Neural cell (in vitro differentiated cells): ENCODE data around the gene ACOT13. TPM values are rescaled to one million over a fixed set of nuclear protein-coding genes. Genes with fewer than 3 reads are reported as not detected.

Experiments
- H2AFZ ChIP-seq: fragments of 200-600, 300-800 bp; sonication (generic), shearing (Covaris generic); 2 replicates; pipeline ENCODE4 v1.6.0; 2014; ENCODE audit warnings: low read depth, mild to moderate bottlenecking, antibody characterized with exemption, low read length, moderate library complexity
- H3F3A ChIP-seq: fragments of 200-600 bp; shearing (Covaris generic); 2 replicates; pipeline ENCODE4 v1.6.1; 2016; ENCODE audit warnings: mild to moderate bottlenecking, moderate library complexity, mixed read lengths, antibody characterized with exemption, low read length; ENCODE audit not compliant: insufficient read depth, poor library complexity, severe bottlenecking
- H3K27ac ChIP-seq: fragments of 200-600, 300-800 bp; sonication (generic), shearing (Covaris generic); 2 replicates; pipeline ENCODE4 v1.5.1; 2014; ENCODE audit warnings: mild to moderate bottlenecking, low read length, moderate library complexity
- H3K27me3 ChIP-seq: fragments of 300-800, 200-600 bp; sonication (generic), shearing (Covaris generic); 2 replicates; pipeline ENCODE4 v1.6.0; 2014; ENCODE audit warnings: mild to moderate bottlenecking, low read depth, low read length, moderate library complexity; ENCODE audit not compliant: insufficient read depth
- H3K36me3 ChIP-seq: fragments of 300-800, 200-600 bp; sonication (generic), shearing (Covaris generic); 2 replicates; pipeline ENCODE4 v1.5.1; 2014; ENCODE audit warnings: mild to moderate bottlenecking, antibody characterized with exemption, low read length, moderate library complexity; ENCODE audit not compliant: insufficient read depth
- H3K4me2 ChIP-seq: fragments of 300-800, 200-600 bp; sonication (generic), shearing (Covaris generic); 2 replicates; pipeline ENCODE4 v1.6.0; 2014; ENCODE audit warnings: mild to moderate bottlenecking, low read length
- H3K4me3 ChIP-seq: fragments of 300-800, 200-600 bp; sonication (generic), shearing (Covaris generic); 2 replicates; pipeline ENCODE4 v1.5.1; 2014; ENCODE audit warnings: mild to moderate bottlenecking, low read length, moderate library complexity
- H3K79me2 ChIP-seq: fragments of 200-600 bp; shearing (Covaris generic); replicated peaks from 2 replicates; pipeline ENCODE4 v1.6.0; 2014; ENCODE audit warnings: mild to moderate bottlenecking, low read length, moderate library complexity; ENCODE audit not compliant: insufficient read depth
- H3K9ac ChIP-seq: fragments of 300-800, 200-600 bp; sonication (generic), shearing (Covaris generic); 2 replicates; pipeline ENCODE4 v1.6.1; 2016; ENCODE audit warnings: mild to moderate bottlenecking, low read length, mixed read lengths
- H3K9me2 ChIP-seq: fragments of 200-600 bp; shearing (Covaris generic); 2 replicates; pipeline ENCODE4 v1.6.1; 2016; ENCODE audit warnings: mild to moderate bottlenecking, low read length, mixed read lengths; ENCODE audit not compliant: insufficient read depth
- H3K9me3 ChIP-seq: fragments of 200-600, 300-800 bp; sonication (generic), shearing (Covaris generic); 2 replicates; pipeline ENCODE4 v1.6.1; 2016; ENCODE audit warnings: mild to moderate bottlenecking, mixed run types, low read length, moderate library complexity, mixed read lengths
- H4K20me1 ChIP-seq: fragments of 200-600 bp; shearing (Covaris generic); 2 replicates; pipeline ENCODE4 v1.6.1; 2016; ENCODE audit warnings: mild to moderate bottlenecking, mixed run types; ENCODE audit not compliant: insufficient read depth
- CTCF ChIP-seq: fragments of 450-650 bp; IDR thresholded peaks from 2 replicates; pipeline ENCODE4 v1.5.1; 2014; ENCODE audit warnings: antibody characterized with exemption, mild to moderate bottlenecking, moderate library complexity; ENCODE audit not compliant: poor library complexity, severe bottlenecking
- EP300 ChIP-seq: fragments of 450-650 bp; conservative IDR thresholded peaks from 2 replicates; pipeline ENCODE4 v1.6.1; 2014; ENCODE audit warnings: antibody characterized with exemption, mild to moderate bottlenecking, moderate library complexity; ENCODE audit not compliant: poor library complexity, severe bottlenecking
- EZH2 ChIP-seq: fragments of 200-600, 300-800 bp; shearing (Covaris generic), sonication (generic); IDR thresholded peaks from 2 replicates; pipeline ENCODE4 v1.6.1; 2014; ENCODE audit warnings: antibody characterized with exemption, low read length, borderline replicate concordance, mild to moderate bottlenecking; ENCODE audit not compliant: insufficient read depth, poor library complexity, severe bottlenecking
- MXI1 ChIP-seq: fragments of 450-650 bp; conservative IDR thresholded peaks from 2 replicates; pipeline ENCODE4 v1.6.1; 2014; ENCODE audit warnings: antibody characterized with exemption, mild to moderate bottlenecking; ENCODE audit not compliant: poor library complexity, severe bottlenecking
- POLR2AphosphoS5 ChIP-seq: IDR thresholded peaks from 2 replicates; pipeline ENCODE4 v1.6.1; 2012
- RAD21 ChIP-seq: fragments of 450-650 bp; conservative IDR thresholded peaks from 2 replicates; pipeline ENCODE4 v1.6.1; 2014; ENCODE audit warnings: antibody characterized with exemption, mild to moderate bottlenecking, moderate library complexity
- REST ChIP-seq: IDR thresholded peaks from 2 replicates; pipeline ENCODE4 v1.6.1; 2012; ENCODE audit warnings: borderline replicate concordance
- SMC3 ChIP-seq: fragments of 450-650 bp; conservative IDR thresholded peaks from 2 replicates; pipeline ENCODE4 v1.6.1; 2014; ENCODE audit warnings: antibody characterized with exemption, mild to moderate bottlenecking, moderate library complexity; ENCODE audit not compliant: poor library complexity
- TAF1 ChIP-seq: IDR thresholded peaks from 2 replicates; pipeline ENCODE4 v1.6.1; 2012; ENCODE audit warnings: low read depth
- polyA plus RNA-seq: library from polyadenylated mRNA; depleted of rRNA; stranded (reverse); fragments of >200 nt; gene quantifications from 2 replicates; pipeline ENCODE4 v1.2.3, GENCODE V29; 2014

Gene ACOT13
- polyA plus RNA-seq, 1 donor from 2014 or later, result 9.9 TPM

GRCh38 chr6:24632573-24632972, 34.3 kb upstream of the ACOT13 start:
- Histone ChIP-seq H3K79me2 (no peaks in the 10 kb centered on the region), H3K4me3 (no peak overlapping the region), H3F3A (no peaks in the 10 kb centered on the region), H2AFZ (no peak overlapping the region), H3K27me3 (no peaks in the 10 kb centered on the region), H3K36me3 (no peaks in the 10 kb centered on the region), H3K9me3 (no peaks in the 10 kb centered on the region), H3K27ac (no peak overlapping the region), H3K9me2 (no peaks in the 10 kb centered on the region), H3K9ac (no peak overlapping the region), H3K4me2 (no peak overlapping the region), H4K20me1 (no peaks in the 10 kb centered on the region)
- TF ChIP-seq REST (no peak), POLR2AphosphoS5 (no peak), CTCF (no peak), RAD21 (no peak), TAF1 (no peak)

GRCh38 chr6:24636681-24637080, 30.2 kb upstream of the ACOT13 start:
- no peak overlapping the region for H3K27ac ChIP-seq
- no peak overlapping the region for H3K4me3 ChIP-seq
- H3K9ac ChIP-seq, result no peak overlapping the region
- TF ChIP-seq REST (no peak), RAD21 (no peak), SMC3 (no peak), EP300 (no peak), TAF1 (no peak), CTCF (no peak), EZH2 (no peak), POLR2AphosphoS5 (no peak), MXI1 (no peak)
- H3K9me2 ChIP-seq, result no peaks in the 10 kb centered on the region
- H2AFZ ChIP-seq, result no peak overlapping the region
- H3K27me3 ChIP-seq, result no peaks in the 10 kb centered on the region
- H3F3A ChIP-seq, result no peaks in the 10 kb centered on the region
- H3K4me2 ChIP-seq, result no peak overlapping the region
- no peaks in the 10 kb centered on the region for H4K20me1 ChIP-seq
- H3K9me3 ChIP-seq, result no peaks in the 10 kb centered on the region
- H3K36me3 ChIP-seq, result no peaks in the 10 kb centered on the region
- H3K79me2 ChIP-seq, result no peaks in the 10 kb centered on the region
